ENCODE data around the gene B4GALT6. TPM values are rescaled to one million over a fixed set of nuclear protein-coding genes. Genes with fewer than 3 reads are reported as not detected.

B4GALT6 gene
- total and polyA plus RNA-seq, 2 of the 8 experiments (the other 6 are each of a cell fraction or from before 2014, with no cell fraction given) = 6.3 to 41.5 TPM

DNA sequence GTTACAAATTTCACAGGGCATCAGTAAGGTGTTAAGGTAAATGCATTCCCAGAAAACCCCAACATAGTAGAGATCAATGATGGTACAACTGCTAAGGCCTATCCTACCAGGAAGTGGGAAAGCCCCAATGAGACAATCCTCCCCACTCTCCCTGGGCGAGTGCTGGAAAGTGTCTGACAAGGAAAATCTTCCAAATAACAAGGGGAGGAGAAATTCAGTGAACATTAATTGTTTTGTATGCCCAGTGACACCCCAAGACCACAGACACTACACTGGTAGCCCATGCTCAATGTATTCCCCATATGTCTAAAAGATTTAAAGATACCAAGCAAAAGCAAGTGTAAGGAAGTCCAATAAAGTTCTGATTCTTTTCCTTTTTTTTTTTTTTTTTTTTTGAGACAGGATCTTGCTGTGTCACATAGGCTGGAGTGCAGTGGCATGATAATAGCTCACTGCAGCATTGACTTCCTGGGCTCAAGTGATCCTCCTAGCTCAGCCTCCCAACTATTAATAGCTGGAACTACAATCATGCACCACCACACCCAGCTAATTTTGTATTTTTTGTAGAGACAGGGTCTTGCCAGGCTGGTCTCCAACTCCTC is 24.7 kb downstream of the B4GALT6 start (continued):
- no peak for TF ChIP-seq CHD7 (IDR thresholded peaks at IDR 0.05; ENCODE audit: insufficient replicate concordance, low read length)
- TF ChIP-seq SIRT6 (IDR thresholded peaks at IDR 0.05; ENCODE audit: low read length) = no peak
- TF ChIP-seq JUN (IDR thresholded peaks at IDR 0.05; ENCODE audit: low read depth, low read length) = no peak
- TF ChIP-seq JUND (IDR thresholded peaks at IDR 0.05; ENCODE audit: low read length) = no peak
- no peak for TF ChIP-seq MAX (IDR thresholded peaks at IDR 0.05)
- no peak for TF ChIP-seq SP2 (IDR thresholded peaks at IDR 0.05; ENCODE audit: low read length)
- no peak for TF ChIP-seq YY1 (IDR thresholded peaks at IDR 0.05; ENCODE audit: low read depth, low read length)
- no peak for TF ChIP-seq RFX5 (IDR thresholded peaks at IDR 0.05; ENCODE audit: borderline replicate concordance, low read depth, low read length)

Measured in H1 (cell line).